Measurements from ENCODE around the gene LRP2.

DNA sequence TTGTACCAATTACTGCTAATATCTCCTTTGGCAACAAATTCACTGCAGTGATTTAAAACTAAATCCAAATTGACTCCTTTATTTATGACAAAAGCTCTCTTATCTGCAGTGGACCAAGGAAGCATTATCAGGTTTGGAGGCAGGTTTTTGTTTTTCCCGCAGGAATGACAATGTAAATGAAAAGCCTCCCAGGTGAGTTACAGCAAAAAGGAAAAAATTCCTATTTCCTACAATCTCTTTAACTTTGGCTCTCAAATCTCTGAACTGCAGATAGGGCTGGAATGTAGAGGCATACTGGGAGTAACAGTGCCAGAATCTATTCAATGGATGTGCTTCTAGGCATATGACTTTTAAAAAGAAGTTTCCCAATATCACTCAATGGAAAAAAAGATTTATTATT is 28.9 kb upstream of the LRP2 start:
- TF ChIP-seq, protein P1, sequence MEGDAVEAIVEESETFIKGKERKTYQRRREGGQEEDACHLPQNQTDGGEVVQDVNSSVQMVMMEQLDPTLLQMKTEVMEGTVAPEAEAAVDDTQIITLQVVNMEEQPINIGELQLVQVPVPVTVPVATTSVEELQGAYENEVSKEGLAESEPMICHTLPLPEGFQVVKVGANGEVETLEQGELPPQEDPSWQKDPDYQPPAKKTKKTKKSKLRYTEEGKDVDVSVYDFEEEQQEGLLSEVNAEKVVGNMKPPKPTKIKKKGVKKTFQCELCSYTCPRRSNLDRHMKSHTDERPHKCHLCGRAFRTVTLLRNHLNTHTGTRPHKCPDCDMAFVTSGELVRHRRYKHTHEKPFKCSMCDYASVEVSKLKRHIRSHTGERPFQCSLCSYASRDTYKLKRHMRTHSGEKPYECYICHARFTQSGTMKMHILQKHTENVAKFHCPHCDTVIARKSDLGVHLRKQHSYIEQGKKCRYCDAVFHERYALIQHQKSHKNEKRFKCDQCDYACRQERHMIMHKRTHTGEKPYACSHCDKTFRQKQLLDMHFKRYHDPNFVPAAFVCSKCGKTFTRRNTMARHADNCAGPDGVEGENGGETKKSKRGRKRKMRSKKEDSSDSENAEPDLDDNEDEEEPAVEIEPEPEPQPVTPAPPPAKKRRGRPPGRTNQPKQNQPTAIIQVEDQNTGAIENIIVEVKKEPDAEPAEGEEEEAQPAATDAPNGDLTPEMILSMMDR (IDR thresholded peaks at IDR 0.05) = no peak
- no peak for TF ChIP-seq POLR2A (IDR thresholded peaks at IDR 0.05)
